GM12892 (cell line): Measurements from ENCODE around the gene WARS2.

ENCODE experiments used
- POLR2A ChIP-seq: IDR thresholded peaks from 2 replicates; pipeline ENCODE4 v1.6.1; 2011; ENCODE audit warnings: low read depth, low read length, control low read depth
- POLR2AphosphoS5 ChIP-seq: IDR thresholded peaks from 2 replicates; pipeline ENCODE4 v1.6.1; 2011; ENCODE audit warnings: low read depth, low read length, control low read depth
- TAF1 ChIP-seq: IDR thresholded peaks from 2 replicates; pipeline ENCODE4 v1.6.1; 2011; ENCODE audit warnings: low read depth, mild to moderate bottlenecking, control low read depth, low read length, borderline replicate concordance

DNA sequence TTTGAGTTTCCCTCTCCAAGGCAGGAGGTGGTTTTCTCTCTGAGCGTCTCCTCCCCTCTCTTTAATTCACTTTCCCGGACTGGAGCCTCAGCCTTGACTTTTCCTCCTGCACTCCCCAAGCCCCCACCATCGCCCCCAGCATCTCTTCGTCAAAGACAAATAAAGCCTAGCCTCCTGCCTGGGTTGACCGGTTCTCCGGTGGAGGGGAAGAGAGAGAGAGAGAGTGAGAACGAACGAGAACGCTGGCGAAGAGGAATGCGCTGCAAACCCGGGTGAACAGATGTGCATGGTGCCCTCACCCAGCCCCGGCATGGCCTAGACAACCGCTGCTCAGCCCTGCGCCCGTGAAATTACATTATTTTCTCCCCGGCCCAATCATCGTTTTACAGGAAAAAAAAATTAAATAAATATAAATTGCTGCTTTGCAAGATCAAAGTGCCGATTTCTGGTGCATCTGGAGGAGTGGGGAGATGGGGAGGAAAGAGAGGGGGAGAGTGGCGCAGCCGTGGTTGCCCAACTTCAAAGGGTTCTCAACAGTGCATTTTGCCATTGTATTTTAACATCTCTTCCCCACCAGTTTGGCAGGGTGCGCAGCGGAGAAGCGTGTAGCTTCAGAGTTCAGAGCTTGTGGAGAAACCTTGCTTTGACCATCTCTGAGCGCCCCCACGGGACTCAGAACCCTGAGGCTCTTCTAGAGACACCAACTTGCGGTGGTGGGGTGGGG is 140.9 kb downstream of the WARS2 start:
- TF ChIP-seq POLR2AphosphoS5 (no peak), POLR2A (no peak), TAF1 (no peak)
